Measurements from ENCODE around the gene PCID2. TPM values are rescaled to one million over a fixed set of nuclear protein-coding genes. Genes with fewer than 3 reads are reported as not detected.

PCID2 gene
- polyA plus RNA-seq, 3 donors: 57.0 to 63.3 (median 60.5) TPM

DNA sequence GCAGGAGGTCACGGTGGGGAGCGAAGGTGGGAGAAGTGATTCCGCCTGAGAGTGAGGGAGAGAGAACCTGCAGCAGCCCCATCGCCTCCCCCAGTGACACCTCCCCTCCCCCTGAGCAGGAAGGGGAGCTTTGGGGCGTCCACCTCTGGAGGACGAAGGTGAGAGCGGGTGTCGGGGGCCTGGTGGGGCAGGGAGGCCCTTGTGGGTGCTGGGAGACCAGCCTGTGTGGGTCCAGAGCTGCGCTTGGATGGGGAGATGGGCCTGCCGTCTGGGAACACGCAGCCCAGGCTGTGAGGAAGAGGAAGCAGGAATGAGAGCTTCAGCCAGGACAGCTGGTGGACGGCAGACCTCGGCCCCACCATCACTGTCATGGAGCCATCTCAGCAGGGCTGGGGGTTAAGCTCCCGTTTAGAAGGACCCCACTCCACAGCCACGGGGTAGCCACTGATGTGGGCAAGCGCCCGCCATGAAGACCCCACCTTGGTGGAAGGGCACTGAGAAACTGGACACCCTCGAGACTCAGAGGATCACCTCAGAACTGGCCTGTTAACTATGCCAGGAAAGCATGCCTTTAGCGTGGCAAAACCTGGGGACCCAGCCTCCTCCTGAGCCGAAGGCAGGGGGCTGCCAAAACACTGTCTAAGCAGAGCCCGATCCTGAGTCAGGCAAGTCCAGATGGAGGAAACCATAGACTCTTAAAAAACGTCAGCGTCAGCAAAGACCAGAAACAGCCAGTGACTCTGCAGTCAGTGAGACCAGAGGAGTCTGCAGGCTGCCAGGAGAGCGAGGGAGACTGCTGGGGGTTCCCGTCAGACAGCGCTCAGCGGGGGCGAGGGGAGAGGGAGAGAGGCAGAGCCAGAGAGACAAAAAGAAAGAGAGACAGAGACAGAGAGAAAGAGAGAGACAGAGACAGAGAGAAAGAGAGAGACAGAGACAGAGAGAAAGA lies 56.5 kb downstream of the PCID2 start:
- DNase-seq (ENCODE audit: low read depth in 3 of 3, low spot score in 2 of 3): no peak

- no peak for DNase-seq (ENCODE audit: low read depth in 3 of 3, low spot score in 2 of 3)
Measured at GRCh38 chr13:113150550-113151365, 57.7 kb downstream of the PCID2 start.

DNA sequence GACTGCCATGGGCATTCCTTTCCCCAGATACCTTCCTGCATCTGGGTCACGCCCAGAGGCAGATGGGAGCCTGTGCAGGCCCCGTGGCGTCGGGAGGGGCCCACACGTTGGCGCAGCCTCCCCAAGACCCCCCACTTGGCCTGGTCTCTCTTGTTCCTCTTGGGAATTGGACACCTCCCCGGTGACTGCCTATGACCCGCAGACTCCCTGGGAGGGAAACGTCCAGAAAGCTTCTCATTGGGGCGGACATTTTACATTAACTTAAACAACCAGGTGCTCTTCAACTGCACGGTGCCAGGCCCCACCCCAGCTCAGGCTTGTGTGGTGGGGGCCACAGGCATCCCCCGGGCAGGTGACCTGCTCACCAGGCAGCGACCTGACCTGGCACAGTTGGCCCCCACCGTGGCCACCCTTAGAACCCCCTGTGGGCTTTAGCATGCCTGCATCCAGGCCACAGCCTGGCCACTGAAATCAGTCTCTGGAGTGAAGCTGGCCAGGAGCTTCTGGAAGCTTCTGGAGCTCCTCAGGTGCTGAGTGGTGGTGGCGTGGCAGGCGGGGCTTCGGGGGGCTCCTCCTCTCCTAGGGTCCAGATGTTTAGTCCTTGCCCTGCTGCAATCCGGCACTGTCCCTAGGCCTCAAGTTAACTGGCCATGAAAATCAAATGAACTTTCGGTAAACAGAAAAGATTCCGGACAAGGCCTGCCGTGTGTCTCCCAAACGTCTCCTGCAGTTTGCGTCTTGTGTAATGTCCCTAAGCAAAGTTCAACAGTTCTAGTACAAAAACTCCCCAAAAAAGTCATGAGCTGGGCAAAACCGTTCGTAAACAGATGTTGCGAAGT lies 58.5 kb downstream of the PCID2 start:
- DNase-seq (ENCODE audit: low read depth in 3 of 3, low spot score in 2 of 3): no peak

- DNase-seq (ENCODE audit: low read depth in 3 of 3, low spot score in 2 of 3): no peak
Measured at GRCh38 chr13:113148940-113149503, 59.4 kb downstream of the PCID2 start.

GRCh38 chr13:113148407-113148806 lies 60.1 kb downstream of the PCID2 start:
- DNase-seq (ENCODE audit: low read depth in 3 of 3, low spot score in 2 of 3): no peak

DNA sequence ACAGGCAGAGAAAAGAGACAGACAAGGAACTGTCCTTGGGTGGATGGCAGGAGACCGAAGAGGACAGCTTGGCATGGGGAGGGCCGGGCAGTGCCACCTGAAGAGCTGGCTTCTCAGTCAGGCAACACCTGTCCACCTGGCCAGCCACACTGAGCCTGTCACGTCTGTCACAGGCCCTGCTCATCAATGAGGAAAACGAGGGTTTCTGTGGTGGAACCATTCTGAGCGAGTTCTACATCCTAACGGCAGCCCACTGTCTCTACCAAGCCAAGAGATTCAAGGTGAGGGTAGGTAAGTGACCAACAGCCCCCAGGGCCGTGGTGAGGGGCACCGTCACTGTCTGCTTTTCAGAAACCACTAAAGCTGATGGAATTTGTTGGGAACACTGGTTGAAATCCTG lies 61.3 kb downstream of the PCID2 start:
- no peak for DNase-seq (ENCODE audit: low read depth in 3 of 3, low spot score in 2 of 3)

GRCh38 chr13:113146750-113147149 lies 61.7 kb downstream of the PCID2 start:
- no peak for DNase-seq (ENCODE audit: low read depth in 3 of 3, low spot score in 2 of 3)

DNA sequence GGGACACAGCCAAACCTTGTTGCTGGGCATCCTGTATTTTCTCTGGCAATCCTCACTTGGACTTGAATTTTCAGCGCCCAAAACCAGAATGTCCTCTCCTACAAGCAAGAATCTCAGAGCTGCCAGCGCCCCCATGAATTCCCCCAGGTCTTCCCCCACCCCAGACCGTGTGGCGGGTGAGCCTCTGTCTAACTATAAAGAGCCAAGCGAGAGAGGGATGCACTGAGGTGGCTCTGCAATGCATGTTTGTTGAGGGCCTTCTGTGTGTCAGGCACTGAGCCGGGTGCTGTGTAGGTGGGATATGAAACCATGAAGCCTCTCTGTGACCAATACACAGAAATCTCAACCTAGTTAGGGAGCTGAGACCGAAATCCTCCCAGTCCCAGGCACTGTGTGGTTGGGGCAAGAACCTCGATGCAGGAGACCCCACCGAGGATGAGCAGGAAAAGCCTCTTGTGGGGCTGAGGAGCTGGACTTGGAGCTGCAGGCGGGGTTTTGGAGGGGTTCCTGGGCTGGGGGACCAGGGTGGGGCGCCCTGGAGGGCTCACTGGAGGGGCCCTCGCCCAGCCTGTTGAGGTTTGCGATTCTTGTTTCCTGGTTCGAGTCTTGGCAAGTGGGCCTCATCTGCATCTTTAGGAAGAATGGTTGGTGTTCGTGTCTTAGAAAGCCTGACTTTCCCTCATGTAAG lies 62.4 kb downstream of the PCID2 start:
- no peak for DNase-seq (ENCODE audit: low read depth in 3 of 3, low spot score in 2 of 3)

DNA sequence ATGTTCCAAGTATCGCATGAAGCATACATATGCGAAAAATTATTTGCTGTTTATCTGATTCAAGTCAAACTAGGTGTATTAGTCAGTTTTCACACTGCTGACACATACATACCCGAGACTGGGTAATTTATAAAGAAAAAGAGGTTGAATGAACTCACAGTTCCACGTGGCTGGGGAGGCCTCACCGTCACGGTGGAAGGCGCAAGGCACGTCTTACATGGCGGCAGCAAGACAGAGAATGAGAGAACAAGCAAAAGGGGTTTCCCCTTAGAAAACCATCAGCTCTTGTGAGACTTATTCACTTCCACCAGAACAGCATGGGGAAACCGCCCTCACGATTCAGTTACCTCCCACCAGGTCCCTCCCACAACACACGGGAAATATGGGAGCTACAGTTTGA lies 63.0 kb downstream of the PCID2 start:
- no peak for DNase-seq (ENCODE audit: low read depth in 3 of 3, low spot score in 2 of 3)

GRCh38 chr13:113144255-113144629 lies 64.2 kb downstream of the PCID2 start:
- no peak for DNase-seq (ENCODE audit: low read depth in 3 of 3, low spot score in 2 of 3)

- no peak for DNase-seq (ENCODE audit: low read depth in 3 of 3, low spot score in 2 of 3)
Measured at GRCh38 chr13:113143466-113144254, 64.8 kb downstream of the PCID2 start.

GRCh38 chr13:113142876-113143275 lies 65.6 kb downstream of the PCID2 start:
- DNase-seq (ENCODE audit: low read depth in 3 of 3, low spot score in 2 of 3): no peak

DNA sequence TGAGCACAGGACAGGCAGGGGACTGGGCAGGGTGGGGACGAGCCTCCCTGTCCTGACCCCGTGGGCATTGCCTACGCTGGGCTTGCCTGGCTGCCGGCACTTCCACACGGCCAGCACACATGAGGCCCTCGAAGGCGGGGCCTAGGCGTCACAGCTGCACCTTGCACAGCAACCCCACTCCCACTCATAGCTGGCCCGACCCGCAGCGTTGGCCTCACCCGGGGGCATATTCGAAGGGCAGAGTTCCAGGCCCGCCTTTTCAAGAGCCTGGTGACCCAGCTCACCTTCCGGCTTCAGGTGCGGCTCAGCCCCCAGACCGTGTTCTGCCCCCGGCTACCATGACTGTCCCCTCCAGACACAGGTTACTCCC lies 66.9 kb downstream of the PCID2 start:
- no peak for DNase-seq (ENCODE audit: low read depth in 3 of 3, low spot score in 2 of 3)

- DNase-seq (ENCODE audit: low read depth in 3 of 3, low spot score in 2 of 3): no peak
Measured at GRCh38 chr13:113140677-113141600, 67.5 kb downstream of the PCID2 start.

GRCh38 chr13:113139577-113139976 lies 68.9 kb downstream of the PCID2 start:
- DNase-seq (ENCODE audit: low read depth in 3 of 3, low spot score in 2 of 3): no peak

- DNase-seq (ENCODE audit: low read depth in 3 of 3, low spot score in 2 of 3): no peak
Measured at GRCh38 chr13:113138792-113139551, 69.5 kb downstream of the PCID2 start.

- no peak for DNase-seq (ENCODE audit: low read depth in 3 of 3, low spot score in 2 of 3)
Measured at GRCh38 chr13:113137691-113138298, 70.7 kb downstream of the PCID2 start.

Data from right renal cortex interstitium (tissue), 3 donors.